Heart left ventricle (tissue), 16 donors: ENCODE results near the gene COX10. TPM values are rescaled to one million over a fixed set of nuclear protein-coding genes. Genes with fewer than 3 reads are reported as not detected.

ENCODE experiments used
- ATAC-seq, 4 donors: fragments of 200-7000 bp; cut with Tn5 transposase; one replicate each; pipeline ENCODE4 v1.9.1; 2020 to 2022; ENCODE audit warnings: moderate library complexity in 4 of 4, mild to moderate bottlenecking in 3 of 4, moderate number of reproducible peaks in 1 of 4
- DNase-seq, 5 donors: peaks; one replicate each; pipeline ENCODE4 v3.0.0-alpha.2; 2020
- H3K27ac ChIP-seq, 12 donors: fragments of 200-600 bp; sonication (generic) in 4 of 12; one replicate each; pipeline versions ENCODE4 v1.5.0 to v1.8.0; 2016 to 2022; ENCODE audit warnings: mild to moderate bottlenecking in 2 of 12
- H3K27me3 ChIP-seq, 9 donors: fragments of 200-600 bp; sonication (generic) in 2 of 9; one replicate each; pipeline versions ENCODE4 v1.5.1 to v1.8.0; 2016 to 2022; ENCODE audit warnings: mild to moderate bottlenecking in 3 of 9
- H3K36me3 ChIP-seq, 9 donors: fragments of 200-600 bp; sonication (generic) in 2 of 9; one replicate each; pipeline versions ENCODE4 v1.5.0 to v1.8.0; 2018 to 2022; ENCODE audit warnings: mild to moderate bottlenecking in 2 of 9
- H3K4me1 ChIP-seq, 12 donors: fragments of 200-600 bp; sonication (generic) in 4 of 12; one replicate each; pipeline versions ENCODE4 v1.5.0 to v1.8.0; 2016 to 2022; ENCODE audit warnings: mild to moderate bottlenecking in 3 of 12
- H3K4me3 ChIP-seq, 12 donors: fragments of 200-600 bp; sonication (generic) in 4 of 12; one replicate each; pipeline versions ENCODE4 v1.5.0 to v1.8.0; 2017 to 2022; ENCODE audit warnings: mild to moderate bottlenecking in 9 of 12, moderate library complexity in 4 of 12
- H3K9me3 ChIP-seq, 12 donors: fragments of 200-600 bp; sonication (generic) in 4 of 12; one replicate each; pipeline versions ENCODE4 v1.5.0 to v1.8.0; 2016 to 2022; ENCODE audit warnings: mild to moderate bottlenecking in 1 of 12
- POLR2A ChIP-seq, 2 donors: fragments of 450-650 bp; IDR thresholded peaks; one replicate each; pipeline ENCODE4 v1.6.1; 2017; ENCODE audit warnings: antibody characterized with exemption in 2 of 2, mild to moderate bottlenecking in 2 of 2, moderate library complexity in 2 of 2
- WGBS, 4 donors: extraction: QIAGEN DNeasy Blood & Tissue Kit in 2 of 4; methylation state at CpG; one replicate each; pipeline versions ENCODE4 v1.1.5 to v1.1.7; 2013 to 2018; 5-methylcytosine and 5-hydroxymethylcytosine counted together
- intact Hi-C, 10 donors: fragments of 100-400 bp; cut with DNase I; formaldehyde crosslinking; loops; one replicate each; pipeline versions ENCODE4 v1.11.1 to v1.14.2; 2022
- polyA plus RNA-seq, 2 donors: library from polyadenylated mRNA; stranded (reverse); fragments of 200-250 nt; gene quantifications; one replicate each; pipeline ENCODE4 v1.2.3, GENCODE V29; 2013
- total RNA-seq, 9 donors: library from RNA; depleted of rRNA in 2 of 9; stranded (reverse); fragments of >200 nt in 2 of 9; fragmentation: NEBNext Ultra II Directional in 3 of 9; extraction: Animal tissue kit (Norgen Biotek cat#: 25700) in 3 of 9; gene quantifications; one replicate each; pipeline versions ENCODE4 v1.1.0 to v1.2.4, GENCODE V29; 2016 to 2023
- TF ChIP-seq, protein P1 (sequence below), 12 donors: fragments of 200-600 bp; sonication (generic) in 4 of 12; IDR thresholded peaks; one replicate each; pipeline versions ENCODE4 v1.5.0 to v1.8.0; 2018 to 2022; ENCODE audit warnings: antibody characterized with exemption in 12 of 12, mild to moderate bottlenecking in 5 of 12
- donor health status: ischemic (EF 13 %, LVEDD 7.1; RV severe dilation, severe dysfunction).
- donor health status: healthy with polysubstance abuse.
- donor health status: DM: no; HTN: yes; CAD: no.
- donor health status: DM: no; HTN: no; CAD: no.
- donor health status: ischemic (EF 25% LVEDD 6.9; RV normal size, moderate dysfunction).
- donor health status: ischemic (EF 25% LVEDD 5.7; RV mildly dilated, moderate dysfunction).
- donor health status: healthy.
- donor health status: DM: yes; HTN: yes; CAD: no.
- donor health status: ischemic (EF 35%, LVEDD 5.7; RV mildly dilated, moderate dysfunction).
- donor health status: nonischemic (EF 11% LVEDD 7.7; RV severe dilation, severe dysfunction).
- donor health status: DM: yes; HTN: yes; CAD: no.
- donor health status: PGD.
- donor health status: ischemic (EF 29% LVEDD 5.4; RV normal size, mild dysfunction).
- donor health status: nonischemic (EF 23%, LVEDD 6.1; RV moderate dilation, normal function).

Gene COX10
- total and polyA plus RNA-seq, 11 donors = 17.8 to 96.0 (median 48.6) TPM

DNA sequence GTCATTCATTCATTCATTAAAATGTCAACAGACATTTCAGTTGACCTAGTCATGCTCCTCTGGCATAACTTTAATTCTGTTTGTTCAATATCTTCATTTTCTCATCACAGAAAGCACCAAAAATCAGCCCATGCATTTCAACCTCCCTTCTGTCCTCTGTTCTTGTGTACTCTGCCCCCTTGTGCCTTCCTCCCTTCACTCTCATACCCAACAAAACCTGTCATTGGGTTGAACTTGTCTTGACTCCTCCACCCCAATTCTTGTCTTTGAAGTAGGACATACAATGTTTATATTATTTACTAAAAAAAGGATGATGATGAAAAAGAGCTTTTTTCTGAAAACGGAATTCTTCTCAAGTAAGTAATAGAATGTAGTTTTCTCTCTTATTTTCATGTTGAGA is 43.8 kb downstream of the COX10 start:
- TF ChIP-seq, protein P1, sequence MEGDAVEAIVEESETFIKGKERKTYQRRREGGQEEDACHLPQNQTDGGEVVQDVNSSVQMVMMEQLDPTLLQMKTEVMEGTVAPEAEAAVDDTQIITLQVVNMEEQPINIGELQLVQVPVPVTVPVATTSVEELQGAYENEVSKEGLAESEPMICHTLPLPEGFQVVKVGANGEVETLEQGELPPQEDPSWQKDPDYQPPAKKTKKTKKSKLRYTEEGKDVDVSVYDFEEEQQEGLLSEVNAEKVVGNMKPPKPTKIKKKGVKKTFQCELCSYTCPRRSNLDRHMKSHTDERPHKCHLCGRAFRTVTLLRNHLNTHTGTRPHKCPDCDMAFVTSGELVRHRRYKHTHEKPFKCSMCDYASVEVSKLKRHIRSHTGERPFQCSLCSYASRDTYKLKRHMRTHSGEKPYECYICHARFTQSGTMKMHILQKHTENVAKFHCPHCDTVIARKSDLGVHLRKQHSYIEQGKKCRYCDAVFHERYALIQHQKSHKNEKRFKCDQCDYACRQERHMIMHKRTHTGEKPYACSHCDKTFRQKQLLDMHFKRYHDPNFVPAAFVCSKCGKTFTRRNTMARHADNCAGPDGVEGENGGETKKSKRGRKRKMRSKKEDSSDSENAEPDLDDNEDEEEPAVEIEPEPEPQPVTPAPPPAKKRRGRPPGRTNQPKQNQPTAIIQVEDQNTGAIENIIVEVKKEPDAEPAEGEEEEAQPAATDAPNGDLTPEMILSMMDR (IDR thresholded peaks at IDR 0.05) = no peak
- TF ChIP-seq POLR2A (IDR thresholded peaks at IDR 0.05) = no peak
- DNase-seq (no peak), ATAC-seq (no peak)
- Histone ChIP-seq H3K36me3 (no peaks in the 10 kb centered on the region), H3K27ac (no peak overlapping the region), H3K4me1 (peaks cover 0 to 8% (median under 1%) of the 10 kb centered on the region in 12 donors), H3K4me3 (no peak overlapping the region), H3K27me3 (no peaks in the 10 kb centered on the region), H3K9me3 (no peaks in the 10 kb centered on the region)
- WGBS, 4 donors = 88 to 96% (median 94%) methylated on average over 1 of the region's 1 CpG
- intact Hi-C loops = no loop called here

DNA sequence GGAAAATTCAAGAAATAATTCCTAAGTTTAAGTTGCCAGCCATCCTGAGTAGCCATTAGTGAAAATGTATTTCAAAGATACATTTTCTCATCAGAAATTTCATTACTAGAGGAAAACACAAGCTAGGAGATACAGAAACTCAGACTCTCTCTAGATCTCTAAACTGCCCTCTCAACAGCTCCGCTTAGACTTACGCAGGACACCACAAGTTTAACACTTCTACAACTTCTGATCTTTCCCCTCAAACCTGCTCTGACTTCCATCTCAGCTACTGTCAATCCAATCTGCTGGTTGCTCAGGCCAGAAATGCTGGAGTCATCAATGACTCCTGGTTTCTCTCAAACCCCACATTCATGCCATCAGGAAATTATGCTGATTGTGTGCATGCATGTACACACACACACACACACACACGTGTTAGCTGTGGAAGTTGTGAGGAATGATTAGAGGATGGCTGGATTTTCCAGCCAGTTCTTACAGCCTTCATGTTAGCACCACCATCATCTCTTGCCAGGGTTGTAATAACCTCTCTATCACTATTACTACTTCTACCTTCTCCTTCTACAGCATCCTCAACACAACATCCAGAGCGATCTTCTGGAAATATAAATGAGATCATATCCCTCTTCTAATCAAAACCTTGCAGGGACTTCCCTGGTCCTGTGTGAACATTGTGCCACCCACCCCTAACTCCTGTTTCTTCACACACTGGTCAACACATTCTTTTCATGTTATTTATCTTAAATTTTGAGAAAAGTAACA is 47.1 kb downstream of the COX10 start:
- H3K4me3 ChIP-seq = no peak overlapping the region
- intact Hi-C loops = no loop called here
- DNase-seq (no peak), ATAC-seq (no peak)
- H3K27ac ChIP-seq = no peak overlapping the region
- no peak for TF ChIP-seq POLR2A (IDR thresholded peaks at IDR 0.05)
- TF ChIP-seq, protein P1 (IDR thresholded peaks at IDR 0.05) = no peak
- no peaks in the 10 kb centered on the region for H3K9me3 ChIP-seq
- H3K4me1 ChIP-seq = peaks cover 0 to 16% (median 0%) of the 10 kb centered on the region in 12 donors
- 90 to 95% (median 92%) methylated on average over 4 of the region's 4 CpGs for WGBS, 4 donors
- no peaks in the 10 kb centered on the region for H3K27me3 ChIP-seq
- H3K36me3 ChIP-seq = no peaks in the 10 kb centered on the region

DNA sequence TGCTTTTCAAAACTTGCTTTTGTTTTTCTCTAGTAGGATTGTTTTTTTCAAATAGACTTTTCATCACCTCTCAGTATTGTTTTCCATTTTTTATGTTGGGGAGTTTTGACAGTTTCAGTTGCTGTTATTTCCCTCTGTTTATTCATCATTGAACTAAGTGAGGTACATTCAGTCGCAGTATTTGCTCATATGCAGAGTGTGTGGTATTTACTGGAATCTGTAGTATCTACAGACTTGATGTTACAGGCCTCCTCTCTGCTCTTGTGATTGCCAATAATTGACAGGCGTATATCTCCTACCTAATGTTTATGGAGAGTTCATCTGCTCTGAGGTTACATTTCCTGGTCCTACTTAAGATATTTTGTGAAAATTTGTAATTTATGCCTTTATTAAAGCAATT is 49.6 kb downstream of the COX10 start:
- 94 to 99% (median 97%) methylated on average over 2 of the region's 2 CpGs for WGBS, 4 donors
- Histone ChIP-seq H3K36me3 (no peaks in the 10 kb centered on the region), H3K4me3 (no peak overlapping the region), H3K9me3 (no peaks in the 10 kb centered on the region), H3K27me3 (no peaks in the 10 kb centered on the region), H3K27ac (no peak overlapping the region), H3K4me1 (peaks cover 0 to 24% (median under 1%) of the 10 kb centered on the region in 12 donors)
- ATAC-seq (no peak), DNase-seq (no peak)
- intact Hi-C loops = no loop called here
- no peak for TF ChIP-seq POLR2A (IDR thresholded peaks at IDR 0.05)
- TF ChIP-seq, protein P1 (IDR thresholded peaks at IDR 0.05) = no peak

DNA sequence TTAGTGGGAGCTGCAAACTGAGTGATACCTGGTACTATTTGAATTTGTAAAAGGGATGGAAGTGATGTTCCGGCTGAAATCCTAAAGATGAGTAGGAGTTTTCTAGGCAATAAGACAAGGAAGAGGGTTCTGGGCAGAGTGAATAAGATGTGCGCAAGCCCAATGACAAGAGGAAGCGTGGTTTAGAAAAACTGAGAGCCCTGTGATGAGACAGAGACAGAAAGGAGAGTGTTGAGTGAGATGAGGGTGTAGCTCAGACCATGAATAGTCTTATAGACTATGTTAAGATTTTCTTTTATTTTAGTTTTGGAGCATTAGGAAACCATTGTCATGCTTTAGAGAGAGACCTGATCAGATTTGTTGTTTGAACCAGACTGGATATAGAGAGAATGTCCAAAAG is 50.2 kb downstream of the COX10 start:
- DNase-seq = no peak
- no peaks in the 10 kb centered on the region for H3K36me3 ChIP-seq
- H3K9me3 ChIP-seq = no peaks in the 10 kb centered on the region
- TF ChIP-seq POLR2A (IDR thresholded peaks at IDR 0.05) = no peak
- ATAC-seq = no peak
- H3K27ac ChIP-seq = no peak overlapping the region
- intact Hi-C loops = no loop called here
- WGBS, 4 donors = 95 to 99% (median 98%) methylated on average over 3 of the region's 3 CpGs
- H3K27me3 ChIP-seq = no peaks in the 10 kb centered on the region
- no peak overlapping the region for H3K4me3 ChIP-seq
- peaks cover 0 to 28% (median 2%) of the 10 kb centered on the region in 12 donors for H3K4me1 ChIP-seq
